ENCODE measurements around the gene RABGAP1L. TPM values are rescaled to one million over a fixed set of nuclear protein-coding genes. Genes with fewer than 3 reads are reported as not detected.
"Not testable (repeated sequence)": the region's sequence is repeated elsewhere in the genome, so short reads cannot be mapped to it uniquely, and the experiment has no call there.

Gene RABGAP1L
- total RNA-seq, 2 donors from 2014 or later, result 51.4 to 124 TPM

- Histone ChIP-seq H3K4me3 (no peak overlapping the region), H3K27me3 (no peaks in the 10 kb centered on the region), H3K4me1 (no peaks in the 10 kb centered on the region), H3K9me3 (no peaks in the 10 kb centered on the region), H3K36me3 (replicated peaks in 1 of 2; ENCODE audit: insufficient read depth in 1 of 2, low read depth in 2 of 2) (no peaks in the 10 kb centered on the region), H3K27ac (no peak overlapping the region)
- DNase-seq, result no peak
- ATAC-seq, result no peak
- TF ChIP-seq CTCF (IDR thresholded peaks at IDR 0.05) (no peak), POLR2A (IDR thresholded peaks at IDR 0.05) (no peak)
- intact Hi-C loops (cut with DNase I), result no loop called here
These were observed 678.1 kb downstream of the RABGAP1L start for GRCh38 chr1:174837386-174837785.

GRCh38 chr1:174839211-174839610 lies 679.9 kb downstream of the RABGAP1L start:
- intact Hi-C loops (cut with DNase I), result no loop called here
- no peaks in the 10 kb centered on the region for H3K9me3 ChIP-seq
- no peaks in the 10 kb centered on the region for H3K27me3 ChIP-seq
- no peak for DNase-seq
- WGBS, 2 donors, result 93 to 97% methylated on average over 1 of the region's 1 CpG
- ATAC-seq, result no peak
- TF ChIP-seq CTCF (IDR thresholded peaks at IDR 0.05) (no peak), POLR2A (IDR thresholded peaks at IDR 0.05) (no peak)
- no peak overlapping the region for H3K4me3 ChIP-seq
- no peak overlapping the region for H3K27ac ChIP-seq
- H3K36me3 ChIP-seq (replicated peaks in 1 of 2; ENCODE audit: insufficient read depth in 1 of 2, low read depth in 2 of 2), result no peaks in the 10 kb centered on the region
- H3K4me1 ChIP-seq, result no peaks in the 10 kb centered on the region

GRCh38 chr1:174841747-174842146 lies 682.4 kb downstream of the RABGAP1L start:
- Histone ChIP-seq H3K4me3 (no peak overlapping the region), H3K9me3 (no peaks in the 10 kb centered on the region), H3K36me3 (replicated peaks in 1 of 2; ENCODE audit: insufficient read depth in 1 of 2, low read depth in 2 of 2) (no peaks in the 10 kb centered on the region), H3K4me1 (no peaks in the 10 kb centered on the region), H3K27me3 (no peaks in the 10 kb centered on the region), H3K27ac (no peak overlapping the region)
- DNase-seq (no peak), ATAC-seq (no peak)
- intact Hi-C loops (cut with DNase I), result no loop called here
- 0 to 27% methylated on average over 1 of the region's 1 CpG for WGBS, 2 donors
- TF ChIP-seq POLR2A (IDR thresholded peaks at IDR 0.05) (no peak), CTCF (IDR thresholded peaks at IDR 0.05) (no peak)

- H3K36me3 ChIP-seq (replicated peaks in 1 of 2; ENCODE audit: insufficient read depth in 1 of 2, low read depth in 2 of 2); H3K4me3 ChIP-seq; ATAC-seq; H3K4me1 ChIP-seq; H3K27ac ChIP-seq; H3K9me3 ChIP-seq; H3K27me3 ChIP-seq; intact Hi-C loops (cut with DNase I); DNase-seq: not testable (repeated sequence)
- 92 to 96% methylated on average over 7 to 8 of the region's 36 CpGs for WGBS, 2 donors
These were observed 689.6 kb downstream of the RABGAP1L start for GRCh38 chr1:174848593-174849560.

GRCh38 chr1:174850726-174851125 lies 691.4 kb downstream of the RABGAP1L start:
- no peak for ATAC-seq
- intact Hi-C loops (cut with DNase I), result no loop called here
- Histone ChIP-seq H3K4me3 (no peak overlapping the region), H3K36me3 (replicated peaks in 1 of 2; ENCODE audit: insufficient read depth in 1 of 2, low read depth in 2 of 2) (no peaks in the 10 kb centered on the region), H3K4me1 (no peaks in the 10 kb centered on the region), H3K27ac (no peak overlapping the region), H3K27me3 (no peaks in the 10 kb centered on the region), H3K9me3 (no peaks in the 10 kb centered on the region)
- DNase-seq, result no peak
- WGBS, 2 donors, result 83 to 89% methylated on average over 1 of the region's 1 CpG
- TF ChIP-seq CTCF (IDR thresholded peaks at IDR 0.05) (no peak), POLR2A (IDR thresholded peaks at IDR 0.05) (no peak)

All from body of pancreas (tissue), 4 donors.